PC-9 (cell line): ENCODE data around the gene DUSP9. TPM values are rescaled to one million over a fixed set of nuclear protein-coding genes. Genes with fewer than 3 reads are reported as not detected.

Source experiments
- Bru-seq: library from RNA; stranded (reverse); fragments of 400-500 nt; gene quantifications from one replicate; lab custom pipeline; 2021; lab: Mats Ljungman, UMichigan
- BruChase-seq, 2 experiments: library from RNA; stranded (reverse); fragments of 400-500 nt; gene quantifications; one replicate each; lab custom pipeline; 2021; lab: Mats Ljungman, UMichigan
- BruUV-seq: library from RNA; stranded (reverse); fragments of 400-500 nt; replicated peaks from 2 replicates; lab custom pipeline; 2021; lab: Mats Ljungman, UMichigan
- CTCF ChIA-PET: fragments of 300-600 bp; sonication (Branson Sonifier 250); formaldehyde crosslinking; loops from one replicate; lab custom pipeline; 2022; ENCODE audit warnings: antibody characterized with exemption; lab: Charles Lee
- POLR2A ChIA-PET: fragments of 300-600 bp; sonication (Branson Sonifier 250); formaldehyde crosslinking; loops from one replicate; lab custom pipeline; 2022; ENCODE audit warnings: antibody characterized with exemption; ENCODE audit not compliant: unreplicated experiment; lab: Charles Lee
- DNase-seq, 2 experiments: peaks; one replicate each; pipeline versions ENCODE4 v3.0.0 to v3.0.0-alpha.2; 2015 to 2022; ENCODE audit warnings: mixed read lengths in 1 of 2
- H2AFZ ChIP-seq: fragments of 200-600 bp; sonication (generic); 2 replicates; pipeline ENCODE4 v1.8.1; 2017; ENCODE audit warnings: antibody characterized with exemption
- H3F3A ChIP-seq: fragments of 200-600 bp; sonication (generic); 2 replicates; pipeline ENCODE4 v1.8.1; 2017; ENCODE audit warnings: antibody characterized with exemption, mild to moderate bottlenecking, low read depth; ENCODE audit not compliant: insufficient read depth
- H3K27ac ChIP-seq: fragments of 200-600 bp; sonication (generic); 2 replicates; pipeline ENCODE4 v1.6.1; 2016; ENCODE audit warnings: mixed run types
- H3K27me3 ChIP-seq: fragments of 200-600 bp; sonication (generic); 2 replicates; pipeline ENCODE4 v1.6.1; 2016; ENCODE audit warnings: low read depth, mixed run types; ENCODE audit not compliant: insufficient read depth
- H3K36me3 ChIP-seq: fragments of 200-600 bp; sonication (generic); 2 replicates; pipeline ENCODE4 v1.6.1; 2016; ENCODE audit warnings: low read depth, mixed run types
- H3K4me1 ChIP-seq: fragments of 200-600 bp; sonication (generic); replicated peaks from 2 replicates; pipeline ENCODE4 v1.6.1; 2016; ENCODE audit warnings: mixed run types; ENCODE audit not compliant: insufficient read depth
- H3K4me2 ChIP-seq: fragments of 200-600 bp; sonication (generic); 2 replicates; pipeline ENCODE4 v1.6.1; 2017; ENCODE audit warnings: mixed run types
- H3K4me3 ChIP-seq: fragments of 200-600 bp; sonication (generic); 2 replicates; pipeline ENCODE4 v1.6.1; 2016; ENCODE audit warnings: mixed run types
- H3K79me2 ChIP-seq: fragments of 200-600 bp; sonication (generic); 2 replicates; pipeline ENCODE4 v1.6.1; 2017; ENCODE audit warnings: low read depth, mixed run types
- H3K9me2 ChIP-seq: fragments of 200-600 bp; sonication (generic); 2 replicates; pipeline ENCODE4 v1.8.1; 2017; ENCODE audit warnings: mild to moderate bottlenecking; ENCODE audit not compliant: insufficient read depth
- H3K9me3 ChIP-seq: fragments of 200-600 bp; sonication (generic); 2 replicates; pipeline ENCODE4 v1.8.1; 2016; ENCODE audit warnings: low read depth; ENCODE audit not compliant: insufficient read depth
- H4K20me1 ChIP-seq: fragments of 200-600 bp; sonication (generic); 2 replicates; pipeline ENCODE4 v1.8.1; 2017; ENCODE audit not compliant: insufficient read depth
- EZH2 ChIP-seq: fragments of 200-600 bp; sonication (generic); IDR thresholded peaks from 2 replicates; pipeline ENCODE4 v1.8.0; 2017; ENCODE audit warnings: antibody characterized with exemption, low read depth
- intact Hi-C: fragments of 100-400 bp; cut with micrococcal nuclease; formaldehyde crosslinking; loops from one replicate; pipeline ENCODE4 v1.10.0; 2022; ENCODE audit not compliant: unreplicated experiment
- long read RNA-seq: library from polyadenylated mRNA; stranded (forward); transcript quantifications from one replicate; pipeline ENCODE4 v2.0.0, GENCODE V29; 2022
- total RNA-seq: library from RNA; stranded (reverse); gene quantifications from 2 replicates; pipeline ENCODE4 v1.2.3, GENCODE V29; 2021
- TF ChIP-seq, protein P1 (sequence below): fragments of 200-600 bp; sonication (generic); conservative IDR thresholded peaks from 2 replicates; pipeline ENCODE4 v1.6.1; 2017; ENCODE audit warnings: mixed run types, antibody characterized with exemption, mild to moderate bottlenecking, moderate library complexity

Gene DUSP9, protein sequence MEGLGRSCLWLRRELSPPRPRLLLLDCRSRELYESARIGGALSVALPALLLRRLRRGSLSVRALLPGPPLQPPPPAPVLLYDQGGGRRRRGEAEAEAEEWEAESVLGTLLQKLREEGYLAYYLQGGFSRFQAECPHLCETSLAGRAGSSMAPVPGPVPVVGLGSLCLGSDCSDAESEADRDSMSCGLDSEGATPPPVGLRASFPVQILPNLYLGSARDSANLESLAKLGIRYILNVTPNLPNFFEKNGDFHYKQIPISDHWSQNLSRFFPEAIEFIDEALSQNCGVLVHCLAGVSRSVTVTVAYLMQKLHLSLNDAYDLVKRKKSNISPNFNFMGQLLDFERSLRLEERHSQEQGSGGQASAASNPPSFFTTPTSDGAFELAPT
- total RNA-seq (1.3 and 1.8 TPM in 2 replicates), Bru-seq, nascent RNA (not detected), BruChase-seq, experiment 1, labeled RNA remaining after a 2-hour chase (percentile 16 among the genes with signal in this experiment), BruChase-seq, experiment 2, labeled RNA remaining after a 6-hour chase (percentile 22 among the genes with signal in this experiment)
- long read RNA-seq, transcript DUSP9-201 (4 exons, 2,433 nt) = major isoform, 5 of 5 reads
- long read RNA-seq, partial matches to known transcripts = 0 of 5 reads
- long read RNA-seq, other reads (novel, unspliced or antisense) = 0 of 5 reads

DNA sequence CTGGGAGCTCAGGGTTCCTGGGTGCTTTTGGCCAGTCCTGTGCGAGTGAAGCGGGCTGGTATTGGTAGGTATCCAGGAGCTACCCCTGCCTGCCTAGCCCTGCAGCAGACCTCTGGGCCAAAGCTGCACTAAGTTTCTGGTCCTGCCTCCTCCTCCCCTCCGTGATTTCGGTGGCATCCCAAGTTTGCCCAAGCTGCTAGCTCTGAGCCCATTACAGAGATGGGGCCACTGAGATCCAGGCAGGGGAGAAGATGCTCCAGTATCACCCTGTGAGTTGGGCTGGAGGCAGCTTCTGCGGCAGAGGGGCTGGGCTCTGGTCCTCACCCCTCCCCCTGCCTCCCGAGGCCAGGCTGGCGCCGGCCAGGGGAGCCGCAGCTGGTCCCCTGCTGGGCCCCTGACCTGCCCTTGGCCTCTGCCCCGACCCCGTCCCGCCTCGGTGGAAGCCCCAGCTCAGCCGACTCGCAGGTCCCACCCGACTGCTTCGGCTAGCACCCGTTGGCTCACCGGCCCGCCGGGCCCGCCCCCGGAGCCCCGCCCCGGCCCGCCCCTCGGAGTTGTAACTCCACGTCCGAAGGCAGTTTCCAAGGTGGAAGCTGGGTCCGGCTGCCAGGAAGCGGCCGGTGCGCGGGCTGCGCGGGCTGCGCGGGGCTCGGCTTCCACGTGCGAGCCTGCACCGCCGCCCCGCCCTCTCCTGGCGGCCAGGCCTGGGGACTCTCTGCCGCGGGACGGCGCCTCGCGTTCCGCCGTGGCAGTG lies at the start of gene DUSP9:
Gene DUSP9, plus strand, starts transcription at position 584 of the 754 bp plus-strand sequence. CDS start 751 bp downstream, outside the sequence.
- H4K20me1 ChIP-seq = no peaks in the 10 kb centered on the region
- ChIA-PET POLR2A (no interaction called here), CTCF (interaction anchor here (0.6 to 0.8 kb wide), 3 partner anchors 21 to 808 kb away, joined by 3 read pairs; no protein-coding TSS in a partner anchor)
- no peak within 1 kb of the TSS for H3K4me3 ChIP-seq
- no peak within 1 kb of the TSS; the same call in 1 of the 2 replicates for H3K4me2 ChIP-seq
- BruUV-seq = no TSS peak
- no peak within 1 kb of the TSS for H3K27ac ChIP-seq
- H3K4me1 ChIP-seq = peaks cover 9% of the 10 kb centered on the region
- no peak within 1 kb of the TSS for H2AFZ ChIP-seq
- H3F3A ChIP-seq = no peaks in the 10 kb centered on the region
- H3K36me3 ChIP-seq = no peaks in the 10 kb centered on the region
- no peaks in the 10 kb centered on the region for H3K79me2 ChIP-seq
- TF ChIP-seq, protein P1, sequence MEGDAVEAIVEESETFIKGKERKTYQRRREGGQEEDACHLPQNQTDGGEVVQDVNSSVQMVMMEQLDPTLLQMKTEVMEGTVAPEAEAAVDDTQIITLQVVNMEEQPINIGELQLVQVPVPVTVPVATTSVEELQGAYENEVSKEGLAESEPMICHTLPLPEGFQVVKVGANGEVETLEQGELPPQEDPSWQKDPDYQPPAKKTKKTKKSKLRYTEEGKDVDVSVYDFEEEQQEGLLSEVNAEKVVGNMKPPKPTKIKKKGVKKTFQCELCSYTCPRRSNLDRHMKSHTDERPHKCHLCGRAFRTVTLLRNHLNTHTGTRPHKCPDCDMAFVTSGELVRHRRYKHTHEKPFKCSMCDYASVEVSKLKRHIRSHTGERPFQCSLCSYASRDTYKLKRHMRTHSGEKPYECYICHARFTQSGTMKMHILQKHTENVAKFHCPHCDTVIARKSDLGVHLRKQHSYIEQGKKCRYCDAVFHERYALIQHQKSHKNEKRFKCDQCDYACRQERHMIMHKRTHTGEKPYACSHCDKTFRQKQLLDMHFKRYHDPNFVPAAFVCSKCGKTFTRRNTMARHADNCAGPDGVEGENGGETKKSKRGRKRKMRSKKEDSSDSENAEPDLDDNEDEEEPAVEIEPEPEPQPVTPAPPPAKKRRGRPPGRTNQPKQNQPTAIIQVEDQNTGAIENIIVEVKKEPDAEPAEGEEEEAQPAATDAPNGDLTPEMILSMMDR = no peak
- TF ChIP-seq EZH2 = no peak
- H3K9me2 ChIP-seq = no peaks in the 10 kb centered on the region
- no peaks in the 10 kb centered on the region for H3K9me3 ChIP-seq
- H3K27me3 ChIP-seq = peaks cover 11% of the 10 kb centered on the region
- intact Hi-C loops = loop anchor here (5.0 kb wide), 1 partner anchor 34 kb away; no protein-coding TSS in a partner anchor
- peak in 1 of 2 experiments; percentile 35 for DNase-seq

DNA sequence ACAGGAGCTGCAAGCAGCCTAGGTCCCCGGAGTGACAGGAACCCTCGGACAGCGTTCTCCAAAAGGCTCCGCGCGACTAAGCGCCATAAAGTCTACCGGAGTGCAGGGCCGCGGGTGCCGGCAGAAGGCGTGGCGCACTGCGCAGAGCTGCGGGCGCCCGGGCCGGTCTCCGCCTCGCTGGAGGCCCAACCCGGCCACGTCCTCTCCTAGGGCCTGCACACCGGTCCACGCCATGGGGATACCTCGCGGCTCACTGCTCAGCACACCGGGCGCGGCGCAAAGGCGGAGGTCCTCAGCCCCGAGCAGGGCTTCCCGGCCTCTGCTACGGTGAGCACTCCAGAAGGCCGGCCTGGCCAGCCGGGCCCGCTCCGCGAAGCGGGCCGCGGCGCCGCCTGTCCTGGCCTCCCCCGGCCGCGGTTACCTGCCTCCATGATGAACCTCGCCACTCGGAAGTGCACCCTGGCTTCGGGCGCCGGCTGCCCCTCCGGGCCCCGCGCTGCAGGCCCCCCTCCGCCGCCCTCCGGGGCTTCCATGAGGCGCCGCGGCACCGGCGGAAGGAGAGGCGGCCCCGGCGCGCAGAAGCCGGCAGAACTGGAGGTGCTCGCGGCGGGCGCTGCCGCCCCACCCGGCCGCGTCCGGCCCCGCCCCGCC lies 48.3 kb upstream of the DUSP9 start, which contains the start of gene CCNQ:
Gene CCNQ, minus strand, starts transcription at position 599 of the 651 bp plus-strand sequence. Its CDS starts 66 bp downstream, at position 533.
- peak in 1 of 2 experiments; percentile 48 for DNase-seq
- BruUV-seq = no TSS peak
- Histone ChIP-seq H2AFZ (peak within 1 kb of the TSS; percentile 88), H3K27ac (no peak within 1 kb of the TSS), H3K9me3 (no peaks in the 10 kb centered on the region), H3K27me3 (no peaks in the 10 kb centered on the region), H4K20me1 (peaks cover 4% of the 10 kb centered on the region; the same call in 1 of the 2 replicates), H3K4me2 (peak within 1 kb of the TSS; percentile 83), H3F3A (no peaks in the 10 kb centered on the region; the same call in 1 of the 2 replicates), H3K4me3 (peak within 1 kb of the TSS; percentile 71), H3K36me3 (no peaks in the 10 kb centered on the region), H3K79me2 (peaks cover 24% of the 10 kb centered on the region), H3K9me2 (no peaks in the 10 kb centered on the region), H3K4me1 (peaks cover 15% of the 10 kb centered on the region; the same call in 1 of the 2 replicates)
- intact Hi-C loops = loop anchor here (5.0 kb wide), 1 partner anchor 779 kb away; the partner anchor contains the start of gene EMD
- TF ChIP-seq, protein P1 = no peak
- no peak for TF ChIP-seq EZH2
- ChIA-PET CTCF (interaction anchor here (1.3 kb wide), 1 partner anchor 11 kb away, joined by 3 read pairs; no protein-coding TSS in a partner anchor), POLR2A (interaction anchor here (0.6 kb wide), 1 partner anchor 771 kb away, joined by 8 read pairs; no protein-coding TSS in a partner anchor)
